Choroid plexus epithelial cell (primary cell): ENCODE results near the gene KCTD13.

Experiments
- DNase-seq: peaks from one replicate; pipeline ENCODE4 v3.0.0-alpha.2; 2010; ENCODE audit warnings: low read depth
- H3K4me3 ChIP-seq: 2 replicates; pipeline ENCODE4 v1.5.1; 2011; ENCODE audit warnings: low read depth, mild to moderate bottlenecking, control low read depth, low read length, moderate library complexity
- TF ChIP-seq, protein P1 (sequence below): conservative IDR thresholded peaks from 2 replicates; pipeline ENCODE4 v1.5.1; 2011; ENCODE audit warnings: low read depth, mild to moderate bottlenecking, control low read depth, inconsistent platforms, low read length, moderate library complexity

The KCTD13 gene

GRCh38 chr16:29898804-29899515, 27.1 kb downstream of the KCTD13 start:
- TF ChIP-seq, protein P1, sequence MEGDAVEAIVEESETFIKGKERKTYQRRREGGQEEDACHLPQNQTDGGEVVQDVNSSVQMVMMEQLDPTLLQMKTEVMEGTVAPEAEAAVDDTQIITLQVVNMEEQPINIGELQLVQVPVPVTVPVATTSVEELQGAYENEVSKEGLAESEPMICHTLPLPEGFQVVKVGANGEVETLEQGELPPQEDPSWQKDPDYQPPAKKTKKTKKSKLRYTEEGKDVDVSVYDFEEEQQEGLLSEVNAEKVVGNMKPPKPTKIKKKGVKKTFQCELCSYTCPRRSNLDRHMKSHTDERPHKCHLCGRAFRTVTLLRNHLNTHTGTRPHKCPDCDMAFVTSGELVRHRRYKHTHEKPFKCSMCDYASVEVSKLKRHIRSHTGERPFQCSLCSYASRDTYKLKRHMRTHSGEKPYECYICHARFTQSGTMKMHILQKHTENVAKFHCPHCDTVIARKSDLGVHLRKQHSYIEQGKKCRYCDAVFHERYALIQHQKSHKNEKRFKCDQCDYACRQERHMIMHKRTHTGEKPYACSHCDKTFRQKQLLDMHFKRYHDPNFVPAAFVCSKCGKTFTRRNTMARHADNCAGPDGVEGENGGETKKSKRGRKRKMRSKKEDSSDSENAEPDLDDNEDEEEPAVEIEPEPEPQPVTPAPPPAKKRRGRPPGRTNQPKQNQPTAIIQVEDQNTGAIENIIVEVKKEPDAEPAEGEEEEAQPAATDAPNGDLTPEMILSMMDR: no peak
- peak overlapping the region; percentile 57 for H3K4me3 ChIP-seq
- DNase-seq: no peak

DNA sequence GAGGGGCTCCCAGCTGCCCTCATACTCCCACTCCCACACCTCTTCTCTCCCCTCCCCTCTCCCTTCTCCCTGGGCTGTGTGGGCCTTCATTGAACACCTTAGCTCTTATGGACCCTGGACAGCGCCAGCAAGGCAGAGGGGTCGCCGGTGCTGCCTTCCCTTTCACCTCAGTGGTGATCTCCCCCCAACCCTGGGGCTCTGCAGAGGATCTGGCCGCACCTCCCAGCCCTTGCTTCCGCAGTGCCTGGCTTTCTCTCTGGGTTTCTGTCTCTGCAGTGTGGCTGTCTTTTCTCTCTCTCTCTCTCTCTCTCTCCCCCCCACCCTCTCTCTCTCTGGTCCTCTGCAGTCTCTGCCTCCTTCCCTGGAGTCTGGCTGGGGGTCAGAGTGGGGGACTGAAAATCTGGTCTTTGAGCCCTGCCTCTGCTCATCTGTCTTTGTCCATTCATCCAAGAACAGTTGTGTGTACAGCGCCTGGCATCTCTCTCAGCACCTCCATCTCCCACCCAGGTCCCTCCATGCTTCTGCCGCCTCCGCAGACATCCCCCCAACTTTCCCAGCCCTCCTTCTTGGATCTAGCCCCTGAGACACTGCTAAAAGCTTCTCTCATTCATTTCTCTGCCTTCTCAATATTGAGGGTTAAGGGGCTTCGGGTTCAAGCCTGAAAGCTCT, 27.8 kb downstream of the KCTD13 start:
- TF ChIP-seq, protein P1: no peak
- H3K4me3 ChIP-seq: peak overlapping the region; percentile 57
- no peak for DNase-seq

GRCh38 chr16:29897333-29897732, 28.7 kb downstream of the KCTD13 start:
- TF ChIP-seq, protein P1: no peak
- no peak overlapping the region for H3K4me3 ChIP-seq
- no peak for DNase-seq

- TF ChIP-seq, protein P1: no peak
- H3K4me3 ChIP-seq: no peak overlapping the region
- DNase-seq: no peak
Observed at GRCh38 chr16:29896841-29897240, 29.2 kb downstream of the KCTD13 start.

GRCh38 chr16:29894352-29894751, 31.7 kb downstream of the KCTD13 start:
- no peak overlapping the region for H3K4me3 ChIP-seq
- no peak for DNase-seq
- TF ChIP-seq, protein P1: no peak

GRCh38 chr16:29893553-29893952, 32.5 kb downstream of the KCTD13 start:
- DNase-seq: no peak
- TF ChIP-seq, protein P1: no peak
- no peak overlapping the region for H3K4me3 ChIP-seq

DNA sequence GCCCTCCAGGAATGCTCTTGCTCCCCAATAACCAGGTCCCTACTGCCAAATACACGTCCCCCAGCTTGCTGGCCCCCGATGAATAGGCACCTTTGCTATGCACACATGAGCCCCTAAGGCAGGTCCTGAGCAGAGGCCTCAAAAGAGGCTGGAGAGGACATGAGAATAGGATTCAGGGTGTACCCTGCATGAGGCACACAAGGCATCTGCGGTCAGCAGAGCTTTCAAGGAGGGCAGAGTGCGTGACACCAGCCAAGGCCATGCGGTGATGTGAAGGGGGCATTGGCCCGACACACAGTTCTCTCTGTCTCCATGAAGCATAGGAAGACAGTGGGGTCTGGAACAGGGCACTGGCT, 33.6 kb downstream of the KCTD13 start:
- no peak for DNase-seq
- H3K4me3 ChIP-seq: no peak overlapping the region
- TF ChIP-seq, protein P1: no peak
